Measurements from ENCODE around the gene CCL13. TPM values are rescaled to one million over a fixed set of nuclear protein-coding genes. Genes with fewer than 3 reads are reported as not detected.

CCL13 gene
- polyA plus RNA-seq, 2 of the 4 experiments (the other 2 are of a cell fraction): not detected

- TF ChIP-seq REST (IDR thresholded peaks at IDR 0.05) (no peak), BCL3 (IDR thresholded peaks at IDR 0.05) (no peak), HMGXB4 (CRISPR knock-in tag; IDR thresholded peaks at IDR 0.05; ENCODE audit: borderline replicate concordance) (no peak), ZNF302 (CRISPR knock-in tag; IDR thresholded peaks at IDR 0.05) (no peak)
These were observed 34.4 kb downstream of the CCL13 start (continued) for GRCh38 chr17:34390649-34391048.

GRCh38 chr17:34391241-34391640, 35.0 kb downstream of the CCL13 start:
- no peak for FAIRE-seq
- no peak for DNase-seq (ENCODE audit: low read depth in 1 of 2, low spot score in 1 of 2)
- TF ChIP-seq EHMT2 (IDR thresholded peaks at IDR 0.05; ENCODE audit: low read depth) (no peak), REST (IDR thresholded peaks at IDR 0.05) (no peak), ELK1 (IDR thresholded peaks at IDR 0.05; ENCODE audit: low read depth, low read length) (no peak), BHLHE40 (IDR thresholded peaks at IDR 0.05; ENCODE audit: low read depth, low read length) (no peak), PHF8 (IDR thresholded peaks at IDR 0.05; ENCODE audit: borderline replicate concordance, low read depth) (no peak), HDAC2 (IDR thresholded peaks at IDR 0.05) (no peak), CBX2 (IDR thresholded peaks at IDR 0.05; ENCODE audit: borderline replicate concordance, low read depth) (no peak), CBX8 (IDR thresholded peaks at IDR 0.05) (no peak), ZFP36 (IDR thresholded peaks at IDR 0.05; ENCODE audit: borderline replicate concordance, partially characterized antibody) (no peak), ZC3H11A (IDR thresholded peaks at IDR 0.05) (no peak), MAX (IDR thresholded peaks at IDR 0.05) (no peak), NR3C1 (IDR thresholded peaks at IDR 0.05) (no peak), NFE2L2 (conservative IDR thresholded peaks at IDR 0.05; ENCODE audit: low read length) (no peak), RAD21 (conservative IDR thresholded peaks at IDR 0.05 in 1 of 2, IDR thresholded peaks at IDR 0.05 in 1 of 2) (no peak), HOXB13 (CRISPR knock-in tag; IDR thresholded peaks at IDR 0.05; ENCODE audit: low read depth) (no peak), POLR2AphosphoS2 (conservative IDR thresholded peaks at IDR 0.05; ENCODE audit: low read length) (no peak), USF2 (IDR thresholded peaks at IDR 0.05) (no peak)
- Histone ChIP-seq H3K4me1 (no peaks in the 10 kb centered on the region), H3K9me3 (no peaks in the 10 kb centered on the region), H3K4me2 (no peak overlapping the region), H3K4me3 (no peak overlapping the region), H3K27ac (no peak overlapping the region)
- ChIA-PET CTCF (interaction anchor here (1.1 kb wide), 1 partner anchor 30 kb away, joined by 6 read pairs; no protein-coding TSS in a partner anchor), POLR2A (no interaction called here)
- ATAC-seq: no peak
- WGBS (ENCODE audit: missing lambda C conversion rate): 6% methylated on average over 2 of the region's 2 CpGs
